Measurements from ENCODE around the gene RAI1. TPM values are rescaled to one million over a fixed set of nuclear protein-coding genes. Genes with fewer than 3 reads are reported as not detected.

The RAI1 gene
- total RNA-seq, 3 donors from 2014 or later: 12.9 to 29.2 (median 17.0) TPM

GRCh38 chr17:17841601-17842025, 160.4 kb downstream of the RAI1 start:
- no peak for DNase-seq
- Histone ChIP-seq H3K9me3 (no peaks in the 10 kb centered on the region), H3K4me1 (ENCODE audit: low read depth) (peaks cover 44% of the 10 kb centered on the region), H3K4me3 (no peak overlapping the region), H3K36me3 (ENCODE audit: low read depth) (no peaks in the 10 kb centered on the region)
- ATAC-seq: no peak
- intact Hi-C loops (cut with DNase I, micrococcal nuclease): loop anchor here in 1 of 2 donors (10.0 kb wide), 1 partner anchor 157 kb away; the partner anchor contains the start of gene RAI1
- no peak for TF ChIP-seq CTCF (IDR thresholded peaks at IDR 0.05)

- TF ChIP-seq CTCF (IDR thresholded peaks at IDR 0.05): no peak
- intact Hi-C loops (cut with DNase I, micrococcal nuclease): loop anchor here in 1 of 2 donors (10.0 kb wide), 1 partner anchor 157 kb away; the partner anchor contains the start of gene RAI1
- no peak overlapping the region for H3K4me3 ChIP-seq
- peaks cover 40% of the 10 kb centered on the region for H3K4me1 ChIP-seq (ENCODE audit: low read depth)
- no peak for ATAC-seq
- DNase-seq: peak in 2 of 3 donors; percentile 8 to 54
- H3K9me3 ChIP-seq: no peaks in the 10 kb centered on the region
- H3K36me3 ChIP-seq (ENCODE audit: low read depth): no peaks in the 10 kb centered on the region
Observed at GRCh38 chr17:17842111-17842876, 161.0 kb downstream of the RAI1 start.

GRCh38 chr17:17843096-17843495, 161.8 kb downstream of the RAI1 start:
- DNase-seq (peak in 1 of 3 donors; percentile 9), ATAC-seq (no peak)
- Histone ChIP-seq H3K4me3 (no peak overlapping the region), H3K4me1 (ENCODE audit: low read depth) (peaks cover 32% of the 10 kb centered on the region), H3K9me3 (no peaks in the 10 kb centered on the region), H3K36me3 (ENCODE audit: low read depth) (no peaks in the 10 kb centered on the region)
- TF ChIP-seq CTCF (IDR thresholded peaks at IDR 0.05): no peak
- intact Hi-C loops (cut with DNase I, micrococcal nuclease): loop anchor here in 1 of 2 donors (10.0 kb wide), 1 partner anchor 158 kb away; the partner anchor contains the start of gene RAI1

GRCh38 chr17:17844079-17844478, 162.8 kb downstream of the RAI1 start:
- H3K9me3 ChIP-seq: no peaks in the 10 kb centered on the region
- H3K36me3 ChIP-seq (ENCODE audit: low read depth): no peaks in the 10 kb centered on the region
- no peak for ATAC-seq
- intact Hi-C loops (cut with DNase I, micrococcal nuclease): loop anchor here in 1 of 2 donors (10.0 kb wide), 1 partner anchor 159 kb away; the partner anchor contains the start of gene RAI1
- peaks cover 25% of the 10 kb centered on the region for H3K4me1 ChIP-seq (ENCODE audit: low read depth)
- TF ChIP-seq CTCF (IDR thresholded peaks at IDR 0.05): no peak
- DNase-seq: peak in 1 of 3 donors; percentile 4
- no peak overlapping the region for H3K4me3 ChIP-seq

GRCh38 chr17:17844500-17844899, 163.2 kb downstream of the RAI1 start:
- TF ChIP-seq CTCF (IDR thresholded peaks at IDR 0.05): no peak
- H3K9me3 ChIP-seq: no peaks in the 10 kb centered on the region
- no peak overlapping the region for H3K4me3 ChIP-seq
- no peaks in the 10 kb centered on the region for H3K36me3 ChIP-seq (ENCODE audit: low read depth)
- DNase-seq (no peak), ATAC-seq (no peak)
- intact Hi-C loops (cut with DNase I, micrococcal nuclease): loop anchor here in 1 of 2 donors (10.0 kb wide), 1 partner anchor 160 kb away; the partner anchor contains the start of gene RAI1
- H3K4me1 ChIP-seq (ENCODE audit: low read depth): peaks cover 25% of the 10 kb centered on the region
